C4-2B (cell line): ENCODE measurements around the gene NATD1.

Source experiments
- ZFX ChIP-seq: fragments of 450-650 bp; IDR thresholded peaks from 2 replicates; pipeline ENCODE4 v1.6.1; 2017
- TF ChIP-seq, protein P1 (sequence below): fragments of 450-650 bp; conservative IDR thresholded peaks from 2 replicates; pipeline ENCODE4 v1.5.1; 2017; ENCODE audit warnings: mild to moderate bottlenecking

DNA sequence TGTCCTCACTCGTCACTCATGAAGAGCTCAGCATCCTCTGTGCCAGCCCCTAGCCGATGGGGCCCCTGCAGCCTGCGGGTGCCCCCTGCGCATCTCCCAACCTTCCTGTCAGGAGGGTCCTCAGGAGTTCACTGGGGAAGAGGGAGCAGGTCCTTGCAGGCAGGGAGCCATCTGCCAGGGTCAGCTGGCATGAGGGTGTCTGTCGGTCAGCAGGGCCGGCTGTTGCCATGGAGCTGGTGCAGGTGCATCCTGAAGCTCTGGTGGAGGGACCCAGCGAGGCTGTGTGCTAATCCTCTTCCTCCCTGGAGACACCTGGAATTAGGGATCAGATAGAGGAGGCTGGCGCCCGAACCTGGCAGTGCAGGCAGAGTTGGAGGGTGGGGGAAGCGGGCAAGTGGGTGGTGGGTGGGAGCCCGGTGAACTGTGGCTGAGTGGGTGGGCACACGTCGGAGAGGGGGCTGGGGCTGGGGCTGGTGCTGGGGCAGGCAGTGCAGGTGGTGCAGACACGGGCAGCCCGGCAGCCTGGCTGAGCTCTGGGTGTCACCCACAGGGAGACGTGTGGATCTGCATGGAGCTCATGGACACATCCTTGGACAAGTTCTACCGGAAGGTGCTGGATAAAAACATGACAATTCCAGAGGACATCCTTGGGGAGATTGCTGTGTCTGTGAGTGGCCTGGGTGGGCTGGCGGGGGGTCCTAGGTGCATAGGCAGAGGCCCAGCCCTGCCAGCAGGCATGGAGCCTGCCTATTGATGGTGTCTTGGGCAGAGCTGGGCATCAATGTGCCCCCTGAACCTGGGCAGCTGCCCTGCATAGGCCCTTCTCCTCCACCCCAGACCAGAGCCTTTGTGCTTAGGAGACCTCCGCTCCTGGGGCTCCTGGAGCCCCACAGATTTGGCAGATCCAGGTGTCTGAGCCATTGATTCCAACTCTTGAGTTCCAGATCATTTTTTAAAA lies 48.7 kb upstream of the NATD1 start:
- TF ChIP-seq, protein P1, sequence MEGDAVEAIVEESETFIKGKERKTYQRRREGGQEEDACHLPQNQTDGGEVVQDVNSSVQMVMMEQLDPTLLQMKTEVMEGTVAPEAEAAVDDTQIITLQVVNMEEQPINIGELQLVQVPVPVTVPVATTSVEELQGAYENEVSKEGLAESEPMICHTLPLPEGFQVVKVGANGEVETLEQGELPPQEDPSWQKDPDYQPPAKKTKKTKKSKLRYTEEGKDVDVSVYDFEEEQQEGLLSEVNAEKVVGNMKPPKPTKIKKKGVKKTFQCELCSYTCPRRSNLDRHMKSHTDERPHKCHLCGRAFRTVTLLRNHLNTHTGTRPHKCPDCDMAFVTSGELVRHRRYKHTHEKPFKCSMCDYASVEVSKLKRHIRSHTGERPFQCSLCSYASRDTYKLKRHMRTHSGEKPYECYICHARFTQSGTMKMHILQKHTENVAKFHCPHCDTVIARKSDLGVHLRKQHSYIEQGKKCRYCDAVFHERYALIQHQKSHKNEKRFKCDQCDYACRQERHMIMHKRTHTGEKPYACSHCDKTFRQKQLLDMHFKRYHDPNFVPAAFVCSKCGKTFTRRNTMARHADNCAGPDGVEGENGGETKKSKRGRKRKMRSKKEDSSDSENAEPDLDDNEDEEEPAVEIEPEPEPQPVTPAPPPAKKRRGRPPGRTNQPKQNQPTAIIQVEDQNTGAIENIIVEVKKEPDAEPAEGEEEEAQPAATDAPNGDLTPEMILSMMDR: no peak
- TF ChIP-seq ZFX: no peak
